ENCODE results near the gene PGK2.

DNA sequence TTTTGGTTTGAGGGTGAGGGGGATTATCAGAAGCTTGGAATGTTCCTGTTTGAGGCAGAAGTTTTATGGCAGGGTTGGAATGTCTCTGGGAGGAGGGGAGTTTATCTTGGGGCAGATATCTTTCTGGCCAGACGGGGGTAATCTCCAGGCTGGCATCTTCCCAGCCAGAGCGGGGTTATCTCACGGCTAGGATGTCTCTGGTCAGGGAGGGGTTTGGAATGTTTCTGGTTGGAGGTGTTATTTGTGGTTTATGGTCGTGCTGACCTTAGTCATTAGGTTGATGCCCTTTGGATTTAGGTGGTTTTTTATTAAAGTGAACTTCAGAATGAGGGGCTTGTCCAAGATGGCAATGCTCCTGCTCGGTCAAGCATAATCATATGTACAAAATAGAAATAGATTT is 14.8 kb downstream of the PGK2 start:
- TF ChIP-seq POLR2A (IDR thresholded peaks at IDR 0.05; ENCODE audit: low read depth, low read length): no peak
- no peak for TF ChIP-seq TAF1 (IDR thresholded peaks at IDR 0.05; ENCODE audit: low read depth, low read length)
- no peak for TF ChIP-seq POLR2AphosphoS5 (IDR thresholded peaks at IDR 0.05; ENCODE audit: low read depth, low read length)
- no peak for TF ChIP-seq SPI1 (IDR thresholded peaks at IDR 0.05; ENCODE audit: low read depth, low read length)
- TF ChIP-seq PAX5 (IDR thresholded peaks at IDR 0.05; ENCODE audit: insufficient read depth, low read length, severe bottlenecking): no peak
